ENCODE measurements around the gene RNASEH2A. TPM values are rescaled to one million over a fixed set of nuclear protein-coding genes. Genes with fewer than 3 reads are reported as not detected.

The RNASEH2A gene
- total RNA-seq, 1 donor from 2014 or later: 17.0 TPM

GRCh38 chr19:12766051-12766521 is 40.3 kb upstream of the RNASEH2A start:
- H3K27me3 ChIP-seq (ENCODE audit: control insufficient read depth, insufficient read depth, low read length): no peaks in the 10 kb centered on the region
- TF ChIP-seq, protein P1, sequence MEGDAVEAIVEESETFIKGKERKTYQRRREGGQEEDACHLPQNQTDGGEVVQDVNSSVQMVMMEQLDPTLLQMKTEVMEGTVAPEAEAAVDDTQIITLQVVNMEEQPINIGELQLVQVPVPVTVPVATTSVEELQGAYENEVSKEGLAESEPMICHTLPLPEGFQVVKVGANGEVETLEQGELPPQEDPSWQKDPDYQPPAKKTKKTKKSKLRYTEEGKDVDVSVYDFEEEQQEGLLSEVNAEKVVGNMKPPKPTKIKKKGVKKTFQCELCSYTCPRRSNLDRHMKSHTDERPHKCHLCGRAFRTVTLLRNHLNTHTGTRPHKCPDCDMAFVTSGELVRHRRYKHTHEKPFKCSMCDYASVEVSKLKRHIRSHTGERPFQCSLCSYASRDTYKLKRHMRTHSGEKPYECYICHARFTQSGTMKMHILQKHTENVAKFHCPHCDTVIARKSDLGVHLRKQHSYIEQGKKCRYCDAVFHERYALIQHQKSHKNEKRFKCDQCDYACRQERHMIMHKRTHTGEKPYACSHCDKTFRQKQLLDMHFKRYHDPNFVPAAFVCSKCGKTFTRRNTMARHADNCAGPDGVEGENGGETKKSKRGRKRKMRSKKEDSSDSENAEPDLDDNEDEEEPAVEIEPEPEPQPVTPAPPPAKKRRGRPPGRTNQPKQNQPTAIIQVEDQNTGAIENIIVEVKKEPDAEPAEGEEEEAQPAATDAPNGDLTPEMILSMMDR (IDR thresholded peaks at IDR 0.05; ENCODE audit: insufficient read depth, low read length, poor library complexity, severe bottlenecking): peak; percentile 88
- peaks cover 2% of the 10 kb centered on the region for H3K36me3 ChIP-seq (ENCODE audit: control insufficient read depth, insufficient read depth, low read length)
- peak overlapping the region; percentile 43 for H3K4me3 ChIP-seq (ENCODE audit: low read depth, low read length)
- no peak for DNase-seq (ENCODE audit: low read depth)

- H3K27me3 ChIP-seq (ENCODE audit: control insufficient read depth, insufficient read depth, low read length): no peaks in the 10 kb centered on the region
- H3K4me3 ChIP-seq (ENCODE audit: low read depth, low read length): no peak overlapping the region
- no peak for DNase-seq (ENCODE audit: low read depth)
- peaks cover 2% of the 10 kb centered on the region for H3K36me3 ChIP-seq (ENCODE audit: control insufficient read depth, insufficient read depth, low read length)
- TF ChIP-seq, protein P1 (IDR thresholded peaks at IDR 0.05; ENCODE audit: insufficient read depth, low read length, poor library complexity, severe bottlenecking): no peak
These were observed 39.2 kb upstream of the RNASEH2A start for GRCh38 chr19:12767150-12767549.

- Histone ChIP-seq H3K4me3 (ENCODE audit: low read depth, low read length) (no peak overlapping the region), H3K27me3 (ENCODE audit: control insufficient read depth, insufficient read depth, low read length) (no peaks in the 10 kb centered on the region), H3K36me3 (ENCODE audit: control insufficient read depth, insufficient read depth, low read length) (peaks cover 2% of the 10 kb centered on the region)
- DNase-seq (ENCODE audit: low read depth): no peak
- TF ChIP-seq, protein P1 (IDR thresholded peaks at IDR 0.05; ENCODE audit: insufficient read depth, low read length, poor library complexity, severe bottlenecking): no peak
These were observed 38.7 kb upstream of the RNASEH2A start for GRCh38 chr19:12767666-12768065.

DNA sequence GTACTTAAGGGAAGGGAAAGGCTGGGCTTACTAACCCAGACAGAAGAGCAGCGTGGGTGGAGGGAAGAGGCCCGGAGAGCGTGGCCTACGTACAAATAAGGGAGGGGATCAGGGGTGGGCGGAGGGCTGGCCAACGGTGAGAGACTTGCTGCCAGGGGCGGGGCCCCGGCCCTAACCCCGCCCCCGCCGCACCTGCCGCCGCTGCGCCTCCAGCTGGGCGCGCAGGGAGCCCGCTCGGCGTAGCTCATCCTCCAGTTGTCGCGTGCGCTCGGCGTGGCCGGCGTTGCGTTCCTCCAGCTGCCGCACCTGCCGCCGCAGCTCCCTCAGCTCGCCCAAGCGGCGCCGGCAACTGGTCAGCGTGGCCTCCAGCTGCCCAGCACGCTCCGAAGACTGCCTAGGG is 36.7 kb upstream of the RNASEH2A start:
- no peaks in the 10 kb centered on the region for H3K27me3 ChIP-seq (ENCODE audit: control insufficient read depth, insufficient read depth, low read length)
- no peak for DNase-seq (ENCODE audit: low read depth)
- TF ChIP-seq, protein P1 (IDR thresholded peaks at IDR 0.05; ENCODE audit: insufficient read depth, low read length, poor library complexity, severe bottlenecking): no peak
- no peaks in the 10 kb centered on the region for H3K36me3 ChIP-seq (ENCODE audit: control insufficient read depth, insufficient read depth, low read length)
- no peak overlapping the region for H3K4me3 ChIP-seq (ENCODE audit: low read depth, low read length)

DNA sequence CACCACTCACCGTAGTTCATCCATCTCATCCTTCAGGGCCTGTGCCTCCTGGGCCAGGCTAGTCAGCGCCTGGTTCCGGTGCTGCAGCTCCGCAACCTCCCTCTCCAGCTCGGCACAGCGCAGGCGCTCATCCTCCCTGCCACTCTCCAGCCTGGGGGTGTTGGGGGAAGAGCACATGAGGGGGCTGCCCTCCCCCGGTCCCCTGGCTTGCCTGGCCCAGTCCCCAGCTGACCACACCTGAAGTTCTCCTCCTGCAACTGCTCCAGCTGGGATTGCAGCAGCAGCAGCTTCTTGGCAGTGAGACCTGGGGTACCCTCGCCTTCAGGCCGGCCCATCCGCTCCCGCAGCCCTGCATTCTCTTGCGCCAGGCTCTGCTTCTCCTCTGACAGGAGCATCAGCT is 35.5 kb upstream of the RNASEH2A start:
- Histone ChIP-seq H3K27me3 (ENCODE audit: control insufficient read depth, insufficient read depth, low read length) (no peaks in the 10 kb centered on the region), H3K4me3 (ENCODE audit: low read depth, low read length) (no peak overlapping the region), H3K36me3 (ENCODE audit: control insufficient read depth, insufficient read depth, low read length) (no peaks in the 10 kb centered on the region)
- no peak for DNase-seq (ENCODE audit: low read depth)
- TF ChIP-seq, protein P1 (IDR thresholded peaks at IDR 0.05; ENCODE audit: insufficient read depth, low read length, poor library complexity, severe bottlenecking): no peak

DNA sequence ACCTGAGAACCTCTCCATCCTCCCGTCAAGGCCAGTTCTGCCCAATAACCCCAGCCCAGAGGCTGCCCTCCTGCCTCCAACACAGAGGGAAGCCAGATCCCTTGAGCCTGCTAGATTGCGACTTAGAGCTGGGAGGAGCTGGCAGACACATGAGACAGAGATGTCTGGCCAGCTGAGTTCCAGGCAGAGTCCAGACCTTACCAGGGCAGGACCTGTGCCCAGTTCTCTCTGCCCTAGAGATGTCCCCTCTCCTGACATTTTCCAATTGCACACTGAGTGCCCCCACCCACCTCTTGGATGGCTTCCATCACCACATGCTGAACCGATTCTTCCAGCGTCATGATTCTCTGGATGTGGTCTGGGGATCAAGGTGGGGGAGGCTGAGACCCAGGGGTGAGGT is 34.1 kb upstream of the RNASEH2A start:
- no peaks in the 10 kb centered on the region for H3K27me3 ChIP-seq (ENCODE audit: control insufficient read depth, insufficient read depth, low read length)
- no peak for DNase-seq (ENCODE audit: low read depth)
- H3K36me3 ChIP-seq (ENCODE audit: control insufficient read depth, insufficient read depth, low read length): no peaks in the 10 kb centered on the region
- H3K4me3 ChIP-seq (ENCODE audit: low read depth, low read length): no peak overlapping the region
- TF ChIP-seq, protein P1 (IDR thresholded peaks at IDR 0.05; ENCODE audit: insufficient read depth, low read length, poor library complexity, severe bottlenecking): no peak

Measured in kidney epithelial cell (primary cell).